ENCODE measurements around the gene CDK5R1.

- TF ChIP-seq, protein P1, sequence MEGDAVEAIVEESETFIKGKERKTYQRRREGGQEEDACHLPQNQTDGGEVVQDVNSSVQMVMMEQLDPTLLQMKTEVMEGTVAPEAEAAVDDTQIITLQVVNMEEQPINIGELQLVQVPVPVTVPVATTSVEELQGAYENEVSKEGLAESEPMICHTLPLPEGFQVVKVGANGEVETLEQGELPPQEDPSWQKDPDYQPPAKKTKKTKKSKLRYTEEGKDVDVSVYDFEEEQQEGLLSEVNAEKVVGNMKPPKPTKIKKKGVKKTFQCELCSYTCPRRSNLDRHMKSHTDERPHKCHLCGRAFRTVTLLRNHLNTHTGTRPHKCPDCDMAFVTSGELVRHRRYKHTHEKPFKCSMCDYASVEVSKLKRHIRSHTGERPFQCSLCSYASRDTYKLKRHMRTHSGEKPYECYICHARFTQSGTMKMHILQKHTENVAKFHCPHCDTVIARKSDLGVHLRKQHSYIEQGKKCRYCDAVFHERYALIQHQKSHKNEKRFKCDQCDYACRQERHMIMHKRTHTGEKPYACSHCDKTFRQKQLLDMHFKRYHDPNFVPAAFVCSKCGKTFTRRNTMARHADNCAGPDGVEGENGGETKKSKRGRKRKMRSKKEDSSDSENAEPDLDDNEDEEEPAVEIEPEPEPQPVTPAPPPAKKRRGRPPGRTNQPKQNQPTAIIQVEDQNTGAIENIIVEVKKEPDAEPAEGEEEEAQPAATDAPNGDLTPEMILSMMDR (IDR thresholded peaks at IDR 0.05; ENCODE audit: extremely low read depth in 1 of 2, insufficient read depth in 1 of 2, low read depth in 1 of 2, low read length in 2 of 2): no peak
- no peak for TF ChIP-seq POLR2A (IDR thresholded peaks at IDR 0.05; ENCODE audit: low read depth, low read length)
Measured at GRCh38 chr17:32443827-32444300, 42.9 kb upstream of the CDK5R1 start.

All from endothelial cell of umbilical vein (primary cell).